GM12892 (cell line): ENCODE measurements around the gene NAAA.

Experiments
- POLR2A ChIP-seq: IDR thresholded peaks from 2 replicates; pipeline ENCODE4 v1.6.1; 2011; ENCODE audit warnings: low read depth, low read length, control low read depth
- TAF1 ChIP-seq: IDR thresholded peaks from 2 replicates; pipeline ENCODE4 v1.6.1; 2011; ENCODE audit warnings: low read depth, mild to moderate bottlenecking, control low read depth, low read length, borderline replicate concordance

- TF ChIP-seq POLR2A (no peak), TAF1 (no peak)
Observed at GRCh38 chr4:75869100-75869499, 71.7 kb downstream of the NAAA start.
